NOMO-1 treated with DMSO at 0.1 percent for 48 hours (cell line): ENCODE data around the gene TMEM31.

ENCODE experiments used
- DNase-seq: peaks from one replicate; lab custom pipeline; 2025; ENCODE audit not compliant: unreplicated experiment; lab: John Stamatoyannopoulos, UW

The TMEM31 gene

GRCh38 chrX:103710609-103711008 is at the start of gene TMEM31:
TSS of gene TMEM31 (plus strand) at chrX:103710909. CDS start at chrX:103712259, 1,350 bp downstream.
- DNase-seq, result no peak

DNA sequence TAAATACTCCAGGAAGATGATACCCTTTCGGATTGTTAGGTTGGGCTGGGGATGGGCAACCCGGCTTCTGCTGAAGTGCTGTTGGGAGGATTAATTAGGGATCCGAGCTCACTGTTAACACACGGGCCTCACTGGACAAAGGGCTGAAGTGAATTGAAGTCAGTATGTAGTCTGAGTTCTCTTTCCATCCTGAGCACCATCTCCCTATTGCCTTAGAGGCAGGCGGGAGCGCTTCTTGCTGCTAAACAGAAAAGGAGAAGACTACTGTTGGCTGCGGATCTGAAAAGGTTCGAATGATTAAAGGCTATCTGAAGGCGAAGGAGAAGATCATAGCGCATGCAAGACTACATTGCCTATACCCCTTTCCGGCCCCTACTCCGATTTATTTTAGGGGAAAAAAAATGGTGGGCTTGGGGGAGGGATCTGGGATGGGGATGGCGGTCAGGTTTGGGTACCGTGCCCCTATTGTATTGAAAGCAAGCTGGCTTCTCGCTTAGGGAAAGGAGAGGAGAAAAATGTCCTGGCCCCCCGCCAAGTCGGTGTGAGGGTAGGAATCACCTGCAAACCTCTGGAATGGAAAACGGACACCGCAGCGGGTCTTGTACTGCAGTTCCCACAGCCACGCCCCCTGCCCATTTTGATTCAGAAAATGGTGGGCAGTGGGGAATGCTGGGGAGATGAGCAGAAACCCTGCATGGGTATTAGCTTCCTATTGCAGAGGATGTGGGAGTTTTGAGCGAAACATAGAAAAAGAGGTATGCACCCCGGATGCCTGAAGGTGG is 46.5 kb upstream of the TMEM31 start:
- no peak for DNase-seq

DNA sequence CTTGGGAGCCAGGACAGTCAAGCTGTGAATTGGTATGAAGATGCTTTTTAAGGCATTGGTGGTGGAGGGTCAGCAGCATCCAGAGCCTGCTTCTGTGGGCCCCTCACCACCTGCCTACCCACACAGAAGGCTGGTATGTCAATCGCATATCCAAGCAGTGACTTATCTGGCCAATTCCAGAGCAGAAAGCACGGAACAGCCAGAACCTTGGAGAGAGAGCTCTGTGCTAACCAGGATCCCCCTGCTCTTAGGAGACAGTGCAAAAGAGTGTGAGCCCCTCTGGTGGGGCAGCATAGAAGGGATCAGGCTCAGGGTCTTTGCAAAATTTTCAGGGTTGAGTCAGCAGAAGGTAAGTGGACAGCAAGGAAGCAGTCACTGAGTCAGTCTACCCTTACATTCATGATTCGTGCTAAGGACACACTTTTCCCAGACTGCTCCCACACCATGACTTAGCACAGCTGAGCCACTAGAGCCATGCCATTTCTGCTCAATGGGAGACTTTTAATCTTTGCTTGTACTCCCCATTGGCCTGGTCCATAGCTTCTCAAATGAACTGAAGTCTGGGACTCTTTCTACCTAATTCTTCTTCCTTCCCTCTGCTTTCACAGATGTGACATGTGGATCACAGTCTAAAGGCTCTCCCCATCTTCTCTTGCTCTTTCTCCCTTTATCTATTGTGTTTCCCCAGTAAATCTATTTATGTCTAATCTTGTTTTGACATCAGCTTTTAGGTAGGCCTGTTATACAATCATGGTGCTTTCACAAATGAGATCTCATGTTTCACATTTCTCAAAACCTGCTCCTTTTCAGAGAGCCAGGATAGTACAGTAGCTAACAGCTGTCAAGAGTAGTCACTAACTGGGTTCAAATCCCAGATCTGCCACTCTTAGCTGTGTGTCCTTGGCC is 44.3 kb upstream of the TMEM31 start:
- no peak for DNase-seq

DNA sequence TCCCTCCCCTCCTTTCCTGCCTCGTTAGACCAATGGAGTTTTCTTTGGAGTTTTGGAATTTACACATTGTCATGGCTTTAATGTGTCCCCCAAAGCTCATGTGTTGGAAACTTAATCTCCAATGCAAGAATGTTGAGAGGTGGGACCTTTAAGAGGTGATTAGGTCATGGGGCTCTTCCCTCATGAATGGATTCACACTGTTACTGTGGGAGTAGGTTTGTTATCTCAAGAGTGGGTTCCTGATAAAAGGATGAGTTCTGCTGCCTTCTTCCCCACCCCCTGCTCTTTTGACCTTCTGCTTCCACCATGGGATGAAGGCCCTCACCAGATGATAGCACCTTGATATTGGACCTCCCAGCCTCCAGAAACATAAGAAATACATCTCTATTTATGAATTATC is 41.0 kb upstream of the TMEM31 start:
- DNase-seq, result no peak

- DNase-seq, result no peak
These were observed 35.9 kb upstream of the TMEM31 start for GRCh38 chrX:103674531-103675454.

GRCh38 chrX:103678199-103678993 is 32.3 kb upstream of the TMEM31 start:
- no peak for DNase-seq

DNA sequence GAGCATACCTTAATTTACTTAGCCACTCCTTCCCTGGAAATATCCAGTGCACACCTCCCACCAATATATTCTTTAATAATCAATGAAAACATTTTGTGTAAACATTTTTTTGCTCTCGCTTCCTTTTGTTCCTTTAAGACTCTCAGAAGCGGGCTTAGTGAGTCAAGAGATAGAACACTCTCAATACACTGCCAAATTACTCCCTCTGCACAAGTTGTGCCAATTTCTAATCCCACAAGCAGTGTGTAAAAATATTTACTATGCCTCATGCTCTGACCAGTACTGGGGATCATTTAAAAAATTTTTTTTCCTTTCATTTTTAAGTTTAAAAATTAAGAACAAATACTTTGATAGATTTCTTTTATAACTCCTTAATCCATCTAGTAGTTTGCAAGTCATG is 29.3 kb upstream of the TMEM31 start:
- DNase-seq, result no peak

DNA sequence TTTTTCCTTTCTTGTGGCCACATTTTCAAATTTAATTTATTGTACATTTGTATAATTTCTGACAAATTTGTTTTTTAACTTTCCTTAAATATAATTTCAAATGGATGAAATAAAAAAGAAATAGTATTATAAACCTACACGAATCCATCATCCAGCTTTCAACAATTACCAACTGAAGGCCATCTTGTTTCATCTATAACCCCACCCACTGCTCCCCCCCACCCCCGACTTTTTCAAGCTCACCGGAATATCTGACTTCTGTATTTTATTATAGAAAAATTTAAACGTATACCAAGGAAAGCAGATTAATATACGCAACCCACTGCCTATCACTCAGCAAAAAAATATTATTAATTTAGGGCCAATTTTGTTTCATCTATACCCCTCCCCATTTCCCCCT is 25.3 kb upstream of the TMEM31 start:
- DNase-seq, result peak; percentile 2

DNA sequence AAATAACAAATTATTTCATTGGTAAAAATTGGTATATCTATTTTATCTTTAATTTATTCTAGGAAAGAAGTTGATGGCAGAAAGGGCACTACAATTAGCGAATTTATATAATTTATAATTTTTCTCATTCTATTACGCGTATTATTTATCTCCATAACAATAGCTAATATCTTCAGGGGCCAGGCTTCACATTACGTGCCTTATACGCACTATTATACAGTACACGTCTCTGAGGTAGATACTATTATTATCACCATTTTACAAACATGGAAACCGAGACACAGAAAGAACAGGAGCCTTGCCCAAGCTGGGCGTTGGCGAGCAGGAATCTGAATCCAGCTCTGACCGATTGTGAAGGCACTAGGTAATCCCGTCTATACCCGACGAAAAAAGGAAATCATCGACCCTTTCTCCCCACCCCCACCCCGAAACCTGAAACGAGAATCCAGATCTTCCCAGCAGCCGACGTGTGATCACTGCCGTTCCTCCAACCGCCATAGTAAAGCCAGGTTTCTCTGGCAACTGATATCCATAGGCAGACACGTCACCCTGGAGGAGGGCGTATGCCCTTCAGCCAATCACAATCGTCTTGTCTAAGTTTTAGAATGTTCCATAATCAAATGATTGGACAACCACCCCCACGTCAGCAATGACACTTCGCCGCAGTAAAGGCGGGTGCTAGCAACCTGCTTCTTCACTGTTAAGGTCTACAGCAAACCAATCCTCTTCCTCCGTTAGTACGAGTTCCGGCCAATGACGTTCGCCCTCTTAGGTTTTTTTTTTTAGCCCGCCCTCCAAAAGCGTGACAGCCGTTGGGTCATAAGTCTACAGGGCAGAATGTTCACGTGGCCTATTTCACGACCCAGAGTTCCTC is 24.3 kb upstream of the TMEM31 start, which contains the start of gene MORF4L2:
Gene MORF4L2, minus strand, starts transcription at position 501 of the 874 bp plus-strand sequence. CDS start 9,672 bp downstream, outside the sequence.
- peak; percentile 95 for DNase-seq

DNA sequence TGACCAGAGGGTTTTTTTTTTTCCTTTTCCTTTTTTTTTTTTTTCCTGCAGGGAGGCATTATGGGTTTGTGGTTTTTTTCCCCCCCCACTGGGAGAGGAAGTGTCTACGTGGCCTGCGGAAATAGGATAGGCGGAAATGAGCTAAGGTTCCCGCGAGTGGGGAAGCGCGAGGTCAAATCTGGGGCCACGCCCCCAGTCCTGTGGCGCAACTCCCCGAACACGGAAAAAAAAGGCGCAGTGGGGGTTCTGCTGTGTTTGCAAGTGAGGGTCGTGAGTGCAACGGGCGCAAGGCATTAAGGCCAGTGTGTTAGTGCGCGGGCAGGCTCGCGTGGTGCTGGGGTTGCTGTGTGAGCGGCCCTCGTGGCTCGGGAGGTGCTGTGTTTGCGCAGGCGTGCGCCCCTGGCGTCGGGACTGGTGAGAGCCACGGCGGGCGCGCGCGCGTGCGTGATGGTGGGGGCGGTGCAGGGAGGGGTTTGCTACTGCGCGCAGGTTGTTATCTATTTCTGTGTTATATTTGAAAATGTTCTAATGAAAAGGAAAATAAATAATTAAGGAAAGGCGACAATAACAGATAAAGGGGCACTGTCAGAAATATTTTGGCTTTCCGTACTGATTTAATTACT is 23.5 kb upstream of the TMEM31 start:
- peak; percentile 71 for DNase-seq

DNA sequence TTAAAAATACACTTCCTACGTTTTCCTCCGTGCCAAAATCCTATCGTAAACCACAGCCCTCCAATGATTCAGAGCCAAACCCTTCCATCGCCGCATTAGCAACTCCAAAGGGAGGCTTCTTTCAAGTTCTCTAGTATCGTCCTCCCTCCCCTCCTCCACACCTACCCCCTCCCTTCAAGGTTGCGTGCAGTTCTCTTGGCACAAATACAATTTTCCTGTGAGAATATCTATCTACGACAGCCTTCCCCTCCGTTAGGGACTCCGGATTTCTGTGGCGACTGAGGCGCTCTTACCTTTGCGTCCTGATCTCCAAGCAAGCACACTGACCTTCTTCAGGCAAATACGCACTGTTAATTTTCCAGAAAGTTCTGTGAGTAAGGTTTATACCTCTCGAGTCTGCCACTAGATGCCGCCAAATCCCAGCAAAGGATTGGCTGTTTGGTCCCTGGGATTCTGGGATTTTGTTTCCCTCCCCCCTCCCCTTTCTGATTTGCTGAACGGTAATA is 23.0 kb upstream of the TMEM31 start:
- DNase-seq, result peak; percentile 36

- DNase-seq, result peak; percentile 53
These were observed 21.8 kb upstream of the TMEM31 start for GRCh38 chrX:103688946-103689345.

GRCh38 chrX:103691059-103691458 is 19.6 kb upstream of the TMEM31 start:
- no peak for DNase-seq

GRCh38 chrX:103697687-103698086 is 13.0 kb upstream of the TMEM31 start:
- DNase-seq, result no peak

DNA sequence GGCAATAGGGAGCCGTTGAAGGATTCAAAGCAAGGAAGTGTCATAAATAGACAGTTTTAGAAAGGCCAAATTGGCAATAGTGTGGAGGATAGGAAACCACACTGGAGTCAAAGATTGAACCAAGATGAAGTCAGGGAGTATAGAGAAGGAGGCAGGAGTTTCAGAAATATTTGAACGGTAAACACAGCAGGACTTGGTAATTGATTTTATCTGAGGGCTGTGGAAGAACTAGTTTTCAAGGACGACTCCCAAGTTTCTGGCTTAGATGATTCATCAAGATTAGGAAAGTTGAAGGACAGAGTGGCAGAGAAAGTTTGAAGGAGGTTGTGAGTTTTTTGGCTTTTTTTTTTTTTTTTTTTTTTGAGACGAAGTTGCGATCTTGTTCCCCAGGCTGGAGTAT is 11.5 kb upstream of the TMEM31 start:
- DNase-seq, result no peak

- no peak for DNase-seq
These were observed 5.8 kb upstream of the TMEM31 start for GRCh38 chrX:103704863-103705262.

DNA sequence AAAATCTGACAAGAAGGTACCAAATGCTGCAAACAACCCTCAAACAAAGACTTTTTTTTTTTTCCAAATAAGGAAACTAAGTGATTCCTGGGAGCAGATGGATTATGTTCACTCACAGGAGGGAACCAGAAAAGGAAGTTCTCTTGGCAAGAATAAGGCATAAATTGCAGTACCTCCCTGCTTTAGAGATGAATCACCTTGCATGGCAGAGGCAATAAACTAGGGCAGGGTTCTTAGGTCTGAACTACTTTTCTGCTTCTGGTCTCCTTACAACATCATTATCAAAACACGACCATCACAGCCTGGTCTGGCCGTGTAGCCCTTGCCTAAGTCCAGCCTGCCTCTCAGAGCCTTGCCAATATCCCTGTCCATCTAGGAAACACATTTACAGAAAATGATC is 6.3 kb downstream of the TMEM31 start:
- DNase-seq, result no peak

- DNase-seq, result no peak
These were observed 7.4 kb downstream of the TMEM31 start for GRCh38 chrX:103718120-103718519.
